B cell (primary cell): Measurements from ENCODE around the gene G3BP1. TPM values are rescaled to one million over a fixed set of nuclear protein-coding genes. Genes with fewer than 3 reads are reported as not detected.

Source experiments
- ATAC-seq: fragments of 200-7000 bp; cut with Tn5 transposase; one replicate; pipeline ENCODE4 v1.10.0; 2021; ENCODE audit warnings: low read depth, mild to moderate bottlenecking, moderate number of reproducible peaks, moderate library complexity
- CTCF ChIA-PET: fragments of 350-600 bp; sonication (Branson Sonifier 250); formaldehyde crosslinking; loops from one replicate; lab custom pipeline; 2021; ENCODE audit warnings: antibody characterized with exemption, inconsistent platforms; lab: Charles Lee
- POLR2A ChIA-PET: fragments of 350-600 bp; sonication (Branson Sonifier 250); formaldehyde crosslinking; loops from one replicate; lab custom pipeline; 2021; ENCODE audit warnings: antibody characterized with exemption; lab: Charles Lee
- DNase-seq: peaks from one replicate; pipeline ENCODE4 v3.0.0; 2013
- H2AFZ ChIP-seq: 2 replicates; pipeline ENCODE4 v1.6.1; 2012; ENCODE audit warnings: mild to moderate bottlenecking, low read depth, low read length; ENCODE audit not compliant: insufficient read depth, poor library complexity, severe bottlenecking
- H3K27ac ChIP-seq, 2 donors: 1 replicate in 1 of 2; 2 replicates in 1 of 2; pipeline ENCODE4 v1.5.1; 2012 to 2013; ENCODE audit warnings: low read length in 2 of 2, mild to moderate bottlenecking in 2 of 2, moderate library complexity in 1 of 2
- H3K27me3 ChIP-seq, 4 experiments: fragments of 200-600 bp in 1 of 4; sonication (generic) in 1 of 4; replicated peaks in 1 of 4; 1 replicate in 2 of 4; 2 replicates in 2 of 4; pipeline versions ENCODE4 v1.6.1 to v1.7.0; 2013 to 2016; ENCODE audit warnings: low read length in 3 of 4, mild to moderate bottlenecking in 2 of 4, mixed read lengths in 1 of 4, moderate library complexity in 1 of 4; ENCODE audit not compliant: insufficient read depth in 4 of 4, control insufficient read depth in 3 of 4; ENCODE audit errors: control extremely low read depth in 1 of 4
- H3K36me3 ChIP-seq, 2 experiments: replicated peaks in 1 of 2; 1 replicate in 1 of 2; 2 replicates in 1 of 2; pipeline versions ENCODE4 v1.6.1 to v1.7.1; 2013; ENCODE audit warnings: low read length in 1 of 2; ENCODE audit not compliant: insufficient read depth in 2 of 2, control insufficient read depth in 1 of 2; ENCODE audit errors: control extremely low read depth in 1 of 2, extremely low read depth in 1 of 2
- H3K4me1 ChIP-seq, 2 donors: fragments of 200-600 bp in 1 of 2; sonication (generic) in 1 of 2; 1 replicate in 1 of 2; 2 replicates in 1 of 2; pipeline versions ENCODE4 v1.5.1 to v1.6.1; 2013 to 2017; ENCODE audit warnings: low read length in 2 of 2; ENCODE audit not compliant: control insufficient read depth in 2 of 2, insufficient read depth in 2 of 2
- H3K4me2 ChIP-seq: replicated peaks from 2 replicates; pipeline ENCODE3; 2012; ENCODE audit warnings: mild to moderate bottlenecking, low read depth, low read length; ENCODE audit not compliant: poor library complexity, severe bottlenecking
- H3K4me3 ChIP-seq, 5 experiments: fragments of 200-600 bp in 1 of 5; sonication (generic) in 1 of 5; 1 replicate in 3 of 5; 2 replicates in 2 of 5; pipeline versions ENCODE4 v1.5.1 to v1.7.0; 2011 to 2016; ENCODE audit warnings: low read length in 4 of 5, mild to moderate bottlenecking in 4 of 5, low read depth in 2 of 5, control low read depth in 1 of 5, moderate library complexity in 1 of 5; ENCODE audit not compliant: insufficient read depth in 1 of 5; ENCODE audit errors: control extremely low read depth in 1 of 5, extremely low read depth in 1 of 5
- H3K79me2 ChIP-seq: fragments of 200-600 bp; sonication (generic); one replicate; pipeline ENCODE4 v1.6.0; 2016; ENCODE audit warnings: low read length; ENCODE audit not compliant: control insufficient read depth, insufficient read depth
- H3K9ac ChIP-seq: fragments of 200-600 bp; sonication (generic); 2 replicates; pipeline ENCODE4 v1.6.1; 2017; ENCODE audit warnings: mild to moderate bottlenecking, low read length, moderate library complexity
- H3K9me3 ChIP-seq, 3 donors: one replicate each; pipeline versions ENCODE4 v1.6.1 to v1.7.1; 2013; ENCODE audit warnings: low read length in 2 of 3; ENCODE audit not compliant: control insufficient read depth in 2 of 3, insufficient read depth in 1 of 3; ENCODE audit errors: control extremely low read depth in 1 of 3
- H4K20me1 ChIP-seq: 2 replicates; pipeline ENCODE4 v1.6.0; 2012; ENCODE audit warnings: mild to moderate bottlenecking, low read length; ENCODE audit not compliant: insufficient read depth, control insufficient read depth, poor library complexity, severe bottlenecking
- H3K27ac Mint-ChIP-seq: one replicate; pipeline ENCODE4 v1.8.0; 2021; ENCODE audit warnings: mixed read lengths
- H3K27me3 Mint-ChIP-seq: one replicate; pipeline ENCODE4 v1.8.0; 2021; ENCODE audit warnings: mixed read lengths
- H3K4me1 Mint-ChIP-seq: one replicate; pipeline ENCODE4 v1.8.0; 2021; ENCODE audit warnings: mixed read lengths
- H3K4me3 Mint-ChIP-seq: one replicate; pipeline ENCODE4 v1.8.0; 2021; ENCODE audit warnings: mixed read lengths
- H3K9me3 Mint-ChIP-seq: one replicate; pipeline ENCODE4 v1.8.0; 2022; ENCODE audit warnings: mixed read lengths; ENCODE audit not compliant: insufficient read depth
- CTCF ChIP-seq: fragments of 200-600 bp; IDR thresholded peaks from one replicate; pipeline ENCODE4 v1.8.0; 2022; ENCODE audit warnings: antibody characterized with exemption, mild to moderate bottlenecking
- EZH2 ChIP-seq: IDR thresholded peaks from 2 replicates; pipeline ENCODE4 v1.6.1; 2012; ENCODE audit warnings: borderline replicate concordance, low read depth, mild to moderate bottlenecking, moderate library complexity, low read length; ENCODE audit not compliant: insufficient read depth, poor library complexity, severe bottlenecking
- WGBS: methylation state at CpG from one replicate; pipeline ENCODE4 v1.1.5; 2013; ENCODE audit warnings: missing lambda C conversion rate; ENCODE audit not compliant: insufficient coverage; 5-methylcytosine and 5-hydroxymethylcytosine counted together
- intact Hi-C: fragments of 100-400 bp; cut with micrococcal nuclease; formaldehyde crosslinking; loops from one replicate; pipeline ENCODE4 v1.10.0; 2022
- polyA plus RNA-seq: library from polyadenylated mRNA; depleted of rRNA; stranded (reverse); fragments of >200 nt; gene quantifications from 2 replicates; pipeline ENCODE4 v1.2.3, GENCODE V29; 2012
- total RNA-seq, 2 donors: library from RNA; stranded (reverse); fragments of 120-200 nt in 1 of 2; gene quantifications; 1 replicate in 1 of 2; 2 replicates in 1 of 2; pipeline versions ENCODE4 v1.2.3 to v1.2.4, GENCODE V29; 2013 to 2022

G3BP1 gene
- total and polyA plus RNA-seq, 2 donors (not counting 1 experiment from before 2014, with no cell fraction given), result 12.7 to 159 TPM

GRCh38 chr5:151772846-151773561 is 1.2 kb downstream of the G3BP1 start:
- Mint-ChIP-seq H3K27me3 (no peaks in the 10 kb centered on the region), H3K9me3 (no peaks in the 10 kb centered on the region), H3K4me3 (peak overlapping the region; percentile 95), H3K27ac (peak overlapping the region; percentile 93), H3K4me1 (peaks cover 56% of the 10 kb centered on the region)
- 3% methylated on average over 14 of the region's 18 CpGs for WGBS
- DNase-seq (no peak), ATAC-seq (no peak)
- Histone ChIP-seq H3K9ac (peak overlapping the region; percentile 87), H3K27me3 (no peaks in the 10 kb centered on the region), H3K4me1 (peaks cover 44 to 45% of the 10 kb centered on the region in 2 donors), H2AFZ (peak overlapping the region; percentile 74), H3K4me3 (peak overlapping the region; percentile 71 to 91 (median 81)), H3K4me2 (peak overlapping the region; percentile 89), H3K27ac (peak overlapping the region; percentile 74 to 87), H3K79me2 (peaks cover 61% of the 10 kb centered on the region), H3K9me3 (no peaks in the 10 kb centered on the region), H3K36me3 (peaks cover 0 to 10% of the 10 kb centered on the region in 2 experiments), H4K20me1 (peaks cover 52% of the 10 kb centered on the region)
- intact Hi-C loops, result loop anchor here (5.0 kb wide), 2 partner anchors 521 to 1361 kb away; partner anchors contain the start of genes CD74 and GM2A
- TF ChIP-seq EZH2, result no peak
- TF ChIP-seq CTCF, result no peak
- ChIA-PET POLR2A (interaction anchor here (1.0 to 1.3 kb wide), 2 partner anchors 15 to 325 kb away, joined by 3 read pairs; partner anchors contain the start of gene ATOX1), CTCF (interaction anchor here (1.0 to 3.0 kb wide), 4 partner anchors 12 to 370 kb away, joined by 3 to 11 read pairs (median 3); no protein-coding TSS in a partner anchor)

- Histone ChIP-seq H3K36me3 (peaks cover 0 to 13% of the 10 kb centered on the region in 2 experiments), H3K4me1 (peaks cover 47 to 48% of the 10 kb centered on the region in 2 donors), H4K20me1 (peaks cover 62% of the 10 kb centered on the region), H3K9ac (peak overlapping the region; percentile 87), H3K4me3 (peak overlapping the region in 1 of 5 experiments; percentile 91), H2AFZ (no peak overlapping the region), H3K4me2 (peak overlapping the region; percentile 89), H3K27ac (peak overlapping the region in 1 of 2 donors; percentile 87), H3K79me2 (peaks cover 67% of the 10 kb centered on the region), H3K9me3 (no peaks in the 10 kb centered on the region), H3K27me3 (no peaks in the 10 kb centered on the region)
- WGBS, result 35% methylated on average over 2 of the region's 3 CpGs
- H3K9me3 Mint-ChIP-seq, result no peaks in the 10 kb centered on the region
- no peak for ATAC-seq
- intact Hi-C loops, result loop anchor here (1.0 to 5.0 kb wide), 3 partner anchors 10 to 1362 kb away; partner anchors contain the start of genes CD74 and GM2A
- TF ChIP-seq EZH2 (no peak), CTCF (no peak)
- no peak for DNase-seq
- no peak overlapping the region for H3K27ac Mint-ChIP-seq
- ChIA-PET CTCF (interaction anchor here (1.0 to 3.0 kb wide), 3 partner anchors 11 to 115 kb away, joined by 3 to 11 read pairs (median 3); no protein-coding TSS in a partner anchor), POLR2A (interaction anchor here (0.7 to 1.3 kb wide), 3 partner anchors 16 to 326 kb away, joined by 3 read pairs; partner anchors contain the start of gene ATOX1)
- H3K4me1 Mint-ChIP-seq, result peaks cover 62% of the 10 kb centered on the region
- peak overlapping the region; percentile 77 for H3K4me3 Mint-ChIP-seq
- no peaks in the 10 kb centered on the region for H3K27me3 Mint-ChIP-seq
These were observed 2.2 kb downstream of the G3BP1 start for GRCh38 chr5:151773951-151774350.
